Kidney epithelial cell (primary cell): Measurements from ENCODE around the gene MAP3K14. TPM values are rescaled to one million over a fixed set of nuclear protein-coding genes. Genes with fewer than 3 reads are reported as not detected.
A peak's percentile ranks its signal among the peaks of the same experiment; 100 is the strongest.

ENCODE experiments used
- DNase-seq: peaks from one replicate; pipeline ENCODE4 v3.0.0-alpha.2; 2010; ENCODE audit warnings: low read depth
- H3K27me3 ChIP-seq: 2 replicates; pipeline ENCODE4 v1.6.0; 2011; ENCODE audit warnings: low read length; ENCODE audit not compliant: control insufficient read depth, insufficient read depth
- H3K36me3 ChIP-seq: 2 replicates; pipeline ENCODE4 v1.5.1; 2011; ENCODE audit warnings: low read length; ENCODE audit not compliant: control insufficient read depth, insufficient read depth
- H3K4me3 ChIP-seq: 2 replicates; pipeline ENCODE4 v1.5.1; 2011; ENCODE audit warnings: low read depth, mild to moderate bottlenecking, control low read depth, low read length
- total RNA-seq: library from RNA; depleted of rRNA; stranded (reverse); fragments of >200 nt; gene quantifications from 2 replicates; pipeline ENCODE4 v1.2.3, GENCODE V29; 2015
- TF ChIP-seq, protein P1 (sequence below): IDR thresholded peaks from 2 replicates; pipeline ENCODE4 v1.5.1; 2011; ENCODE audit warnings: mild to moderate bottlenecking, moderate library complexity, low read length, control low read depth, inconsistent platforms; ENCODE audit not compliant: insufficient read depth, poor library complexity, severe bottlenecking

MAP3K14 gene
- total RNA-seq, 1 donor from 2014 or later: 3.8 TPM

DNA sequence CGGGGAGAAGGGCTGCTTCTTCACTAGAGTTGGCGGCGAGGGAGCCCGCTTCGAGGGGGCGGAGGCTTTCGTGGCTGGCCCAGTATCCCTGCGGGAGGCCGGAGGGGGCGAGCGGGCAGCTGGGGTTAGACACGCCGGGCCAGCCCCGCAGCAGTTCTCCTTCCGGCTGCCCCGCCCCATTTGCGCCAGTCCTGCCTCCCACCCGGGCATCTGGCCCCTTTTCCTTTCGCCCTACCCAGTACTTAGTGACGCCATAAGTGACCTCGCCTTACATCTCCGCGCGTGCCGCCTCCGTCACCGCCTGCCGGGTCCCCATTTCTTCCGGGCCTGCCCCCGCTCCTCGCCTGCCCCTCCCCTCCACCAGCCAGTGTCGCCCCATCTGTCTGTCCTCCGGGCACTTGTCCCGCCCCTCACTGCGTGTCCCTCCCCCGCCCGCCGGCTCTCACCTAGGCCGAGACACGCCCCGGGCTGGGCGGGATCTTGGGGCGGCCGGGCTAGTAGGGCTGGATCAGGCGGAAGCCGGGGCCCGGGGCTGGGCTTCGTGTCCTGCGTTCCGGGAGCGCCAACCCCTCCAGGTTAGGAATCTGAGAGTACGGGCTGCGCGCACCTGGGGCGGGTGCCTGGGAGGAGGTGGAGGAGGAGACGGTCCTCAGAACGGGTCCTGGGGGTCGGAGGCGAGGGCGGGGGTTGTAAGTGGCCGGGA, 69.2 kb downstream of the MAP3K14 start:
- Histone ChIP-seq H3K4me3 (peak overlapping the region; percentile 84), H3K27me3 (no peaks in the 10 kb centered on the region), H3K36me3 (no peaks in the 10 kb centered on the region)
- TF ChIP-seq, protein P1, sequence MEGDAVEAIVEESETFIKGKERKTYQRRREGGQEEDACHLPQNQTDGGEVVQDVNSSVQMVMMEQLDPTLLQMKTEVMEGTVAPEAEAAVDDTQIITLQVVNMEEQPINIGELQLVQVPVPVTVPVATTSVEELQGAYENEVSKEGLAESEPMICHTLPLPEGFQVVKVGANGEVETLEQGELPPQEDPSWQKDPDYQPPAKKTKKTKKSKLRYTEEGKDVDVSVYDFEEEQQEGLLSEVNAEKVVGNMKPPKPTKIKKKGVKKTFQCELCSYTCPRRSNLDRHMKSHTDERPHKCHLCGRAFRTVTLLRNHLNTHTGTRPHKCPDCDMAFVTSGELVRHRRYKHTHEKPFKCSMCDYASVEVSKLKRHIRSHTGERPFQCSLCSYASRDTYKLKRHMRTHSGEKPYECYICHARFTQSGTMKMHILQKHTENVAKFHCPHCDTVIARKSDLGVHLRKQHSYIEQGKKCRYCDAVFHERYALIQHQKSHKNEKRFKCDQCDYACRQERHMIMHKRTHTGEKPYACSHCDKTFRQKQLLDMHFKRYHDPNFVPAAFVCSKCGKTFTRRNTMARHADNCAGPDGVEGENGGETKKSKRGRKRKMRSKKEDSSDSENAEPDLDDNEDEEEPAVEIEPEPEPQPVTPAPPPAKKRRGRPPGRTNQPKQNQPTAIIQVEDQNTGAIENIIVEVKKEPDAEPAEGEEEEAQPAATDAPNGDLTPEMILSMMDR: no peak
- peak; percentile 60 for DNase-seq

DNA sequence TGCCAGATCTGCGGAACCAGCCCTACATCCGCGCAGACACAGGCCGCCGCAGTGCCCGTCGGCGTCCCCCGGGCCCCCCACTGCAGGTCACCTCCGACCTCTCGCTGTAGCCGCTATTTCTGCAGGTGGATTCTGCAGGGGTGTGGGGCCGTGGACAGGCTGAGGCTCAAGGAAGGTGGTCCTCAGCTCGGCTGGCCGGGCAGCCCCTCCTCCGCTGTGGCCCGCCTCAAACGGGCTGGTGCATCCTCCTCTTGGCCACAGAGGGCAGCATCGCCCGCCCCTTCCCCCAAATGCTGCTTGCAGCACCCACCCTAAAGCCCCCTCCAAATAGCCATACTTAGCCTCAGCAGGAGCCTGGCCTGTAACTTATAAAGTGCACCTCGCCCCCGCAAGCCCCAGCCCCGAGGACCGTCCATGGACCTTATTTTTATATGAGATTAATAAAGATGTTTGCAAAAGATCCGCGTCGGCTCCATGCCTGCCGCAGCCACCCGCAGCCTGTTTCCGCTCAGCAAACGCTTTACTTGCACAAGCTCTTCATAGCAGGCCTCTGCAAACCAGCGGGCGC, 69.9 kb downstream of the MAP3K14 start:
- TF ChIP-seq, protein P1: peak; percentile 73
- DNase-seq: peak; percentile 21
- H3K4me3 ChIP-seq: peak overlapping the region; percentile 84
- H3K36me3 ChIP-seq: no peaks in the 10 kb centered on the region
- no peaks in the 10 kb centered on the region for H3K27me3 ChIP-seq

DNA sequence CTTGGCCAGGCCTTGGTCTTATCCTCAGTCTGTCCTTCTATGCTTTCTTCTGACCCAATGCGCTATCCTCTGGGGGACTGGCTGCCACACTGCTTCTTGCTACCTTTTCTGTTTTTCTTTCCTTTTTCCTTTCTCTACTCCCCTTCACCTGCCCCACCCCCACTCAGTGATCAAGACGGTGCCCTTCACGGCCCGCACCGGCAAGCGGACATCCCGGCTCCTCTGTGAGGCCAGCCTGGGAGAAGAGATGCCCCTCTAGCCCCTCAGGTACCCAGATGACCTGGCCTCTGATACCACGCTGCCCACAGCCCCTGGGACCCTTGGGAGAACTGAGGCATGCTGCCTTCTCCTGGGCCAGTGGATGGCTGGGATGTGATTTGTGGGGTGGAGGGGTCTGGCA, 70.5 kb downstream of the MAP3K14 start:
- Histone ChIP-seq H3K36me3 (no peaks in the 10 kb centered on the region), H3K27me3 (no peaks in the 10 kb centered on the region), H3K4me3 (no peak overlapping the region)
- TF ChIP-seq, protein P1: no peak
- no peak for DNase-seq

DNA sequence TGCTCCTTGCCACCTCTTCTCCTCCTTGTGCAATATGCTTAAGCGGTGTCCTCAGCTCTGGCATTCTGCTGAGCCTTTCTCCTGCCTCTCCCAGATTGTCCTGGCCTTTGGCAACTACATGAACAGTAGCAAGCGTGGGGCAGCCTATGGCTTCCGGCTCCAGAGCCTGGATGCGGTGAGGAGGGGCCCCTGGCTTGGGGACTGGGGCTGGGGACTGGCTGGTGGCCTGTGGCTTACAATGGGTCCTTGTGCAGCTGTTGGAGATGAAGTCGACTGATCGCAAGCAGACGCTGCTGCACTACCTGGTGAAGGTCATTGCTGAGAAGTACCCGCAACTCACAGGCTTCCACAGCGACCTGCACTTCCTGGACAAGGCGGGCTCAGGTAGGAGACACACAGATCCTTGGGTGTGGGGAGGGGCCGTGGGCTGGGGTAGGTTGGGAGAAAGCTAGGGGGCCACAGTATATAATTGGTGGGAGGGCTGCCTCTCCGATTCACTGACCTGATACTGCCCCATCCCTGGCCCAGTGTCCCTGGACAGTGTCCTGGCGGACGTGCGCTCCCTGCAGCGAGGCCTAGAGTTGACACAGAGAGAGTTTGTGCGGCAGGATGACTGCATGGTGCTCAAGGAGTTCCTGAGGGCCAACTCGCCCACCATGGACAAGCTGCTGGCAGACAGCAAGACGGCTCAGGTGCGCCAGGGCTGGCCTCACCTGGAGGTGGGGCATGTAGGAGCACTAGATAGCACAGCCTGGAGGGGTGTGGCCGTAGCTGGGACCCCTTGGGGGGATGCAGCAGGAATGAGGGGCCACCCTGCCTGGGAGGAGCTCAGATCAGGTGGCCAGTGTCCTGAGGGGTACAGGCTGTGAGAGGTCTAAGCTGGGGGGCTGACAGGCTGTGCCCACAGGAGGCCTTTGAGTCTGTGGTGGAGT, 71.8 kb downstream of the MAP3K14 start:
- TF ChIP-seq, protein P1: no peak
- no peaks in the 10 kb centered on the region for H3K36me3 ChIP-seq
- peaks cover 2% of the 10 kb centered on the region for H3K27me3 ChIP-seq
- DNase-seq: no peak
- no peak overlapping the region for H3K4me3 ChIP-seq

DNA sequence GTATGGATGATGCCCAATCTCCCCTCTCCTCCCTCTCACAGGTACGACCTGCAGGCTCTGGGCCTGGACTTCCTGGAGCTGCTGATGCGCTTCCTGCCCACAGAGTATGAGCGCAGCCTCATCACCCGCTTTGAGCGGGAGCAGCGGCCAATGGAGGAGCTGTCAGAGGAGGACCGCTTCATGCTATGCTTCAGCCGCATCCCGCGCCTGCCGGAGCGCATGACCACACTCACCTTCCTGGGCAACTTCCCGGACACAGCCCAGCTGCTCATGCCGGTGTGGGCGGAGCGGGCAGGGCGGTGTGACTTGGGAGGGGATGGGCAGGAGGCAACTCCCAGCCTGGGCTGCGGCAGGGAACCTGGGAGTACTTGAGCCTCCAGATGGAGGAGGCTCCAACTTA, 73.1 kb downstream of the MAP3K14 start:
- Histone ChIP-seq H3K36me3 (no peaks in the 10 kb centered on the region), H3K4me3 (no peak overlapping the region), H3K27me3 (peaks cover 2% of the 10 kb centered on the region)
- TF ChIP-seq, protein P1: no peak
- DNase-seq: no peak
